ENCODE data around the gene CYBC1. TPM values are rescaled to one million over a fixed set of nuclear protein-coding genes. Genes with fewer than 3 reads are reported as not detected.

CYBC1 gene
- polyA plus RNA-seq, 1 donor from 2014 or later: 66.6 TPM

GRCh38 chr17:82394278-82394677, 56.3 kb downstream of the CYBC1 start:
- Histone ChIP-seq H4K20me1 (ENCODE audit: insufficient read depth) (no peaks in the 10 kb centered on the region), H2AFZ (ENCODE audit: low read depth, low read length) (no peak overlapping the region), H3K9me2 (ENCODE audit: insufficient read depth, low read length) (no peaks in the 10 kb centered on the region), H3K4me2 (ENCODE audit: low read length) (no peak overlapping the region), H3K4me3 (ENCODE audit: low read length) (no peak overlapping the region), H3K79me2 (replicated peaks; ENCODE audit: insufficient read depth, low read length) (no peaks in the 10 kb centered on the region), H3K36me3 (ENCODE audit: insufficient read depth, low read length) (no peaks in the 10 kb centered on the region), H3K27me3 (ENCODE audit: insufficient read depth, low read depth, low read length) (no peaks in the 10 kb centered on the region), H3F3A (ENCODE audit: insufficient read depth, low read length, poor library complexity, severe bottlenecking) (no peaks in the 10 kb centered on the region), H3K9ac (ENCODE audit: low read length) (no peak overlapping the region), H3K9me3 (ENCODE audit: low read length) (no peaks in the 10 kb centered on the region), H3K27ac (ENCODE audit: low read length) (no peak overlapping the region)
- TF ChIP-seq CTCF (IDR thresholded peaks at IDR 0.05; ENCODE audit: poor library complexity, severe bottlenecking): no peak
- no peak for TF ChIP-seq EP300 (conservative IDR thresholded peaks at IDR 0.05; ENCODE audit: poor library complexity, severe bottlenecking)
- TF ChIP-seq RAD21 (conservative IDR thresholded peaks at IDR 0.05): no peak
- TF ChIP-seq SMC3 (conservative IDR thresholded peaks at IDR 0.05; ENCODE audit: poor library complexity): no peak
- no peak for TF ChIP-seq POLR2AphosphoS5 (IDR thresholded peaks at IDR 0.05)
- TF ChIP-seq MXI1 (conservative IDR thresholded peaks at IDR 0.05; ENCODE audit: poor library complexity, severe bottlenecking): no peak
- TF ChIP-seq EZH2 (IDR thresholded peaks at IDR 0.05; ENCODE audit: borderline replicate concordance, insufficient read depth, low read length, poor library complexity, severe bottlenecking): no peak
- no peak for TF ChIP-seq REST (IDR thresholded peaks at IDR 0.05; ENCODE audit: borderline replicate concordance)
- no peak for TF ChIP-seq TAF1 (IDR thresholded peaks at IDR 0.05; ENCODE audit: low read depth)

- H3K9me2 ChIP-seq (ENCODE audit: insufficient read depth, low read length): no peaks in the 10 kb centered on the region
- no peaks in the 10 kb centered on the region for H3K36me3 ChIP-seq (ENCODE audit: insufficient read depth, low read length)
- no peaks in the 10 kb centered on the region for H3K79me2 ChIP-seq (replicated peaks; ENCODE audit: insufficient read depth, low read length)
Measured at GRCh38 chr17:82392941-82393340, 57.6 kb downstream of the CYBC1 start.

More at GRCh38 chr17:82392941-82393340, 57.6 kb downstream of the CYBC1 start:
- H3K27me3 ChIP-seq (ENCODE audit: insufficient read depth, low read depth, low read length): no peaks in the 10 kb centered on the region
- no peak overlapping the region for H3K4me3 ChIP-seq (ENCODE audit: low read length)
- H3K9me3 ChIP-seq (ENCODE audit: low read length): no peaks in the 10 kb centered on the region
- no peaks in the 10 kb centered on the region for H4K20me1 ChIP-seq (ENCODE audit: insufficient read depth)
- H3F3A ChIP-seq (ENCODE audit: insufficient read depth, low read length, poor library complexity, severe bottlenecking): no peaks in the 10 kb centered on the region
- no peak overlapping the region for H2AFZ ChIP-seq (ENCODE audit: low read depth, low read length)
- H3K9ac ChIP-seq (ENCODE audit: low read length): no peak overlapping the region
- H3K27ac ChIP-seq (ENCODE audit: low read length): no peak overlapping the region
- TF ChIP-seq CTCF (IDR thresholded peaks at IDR 0.05; ENCODE audit: poor library complexity, severe bottlenecking) (no peak), EP300 (conservative IDR thresholded peaks at IDR 0.05; ENCODE audit: poor library complexity, severe bottlenecking) (no peak), RAD21 (conservative IDR thresholded peaks at IDR 0.05) (no peak), MXI1 (conservative IDR thresholded peaks at IDR 0.05; ENCODE audit: poor library complexity, severe bottlenecking) (no peak), EZH2 (IDR thresholded peaks at IDR 0.05; ENCODE audit: borderline replicate concordance, insufficient read depth, low read length, poor library complexity, severe bottlenecking) (no peak), POLR2AphosphoS5 (IDR thresholded peaks at IDR 0.05) (no peak), SMC3 (conservative IDR thresholded peaks at IDR 0.05; ENCODE audit: poor library complexity) (no peak), TAF1 (IDR thresholded peaks at IDR 0.05; ENCODE audit: low read depth) (no peak), REST (IDR thresholded peaks at IDR 0.05; ENCODE audit: borderline replicate concordance) (no peak)
- no peak overlapping the region for H3K4me2 ChIP-seq (ENCODE audit: low read length)

All from neural cell (in vitro differentiated cells).